Endothelial cell of umbilical vein (primary cell): Measurements from ENCODE around the gene IPO9. TPM values are rescaled to one million over a fixed set of nuclear protein-coding genes. Genes with fewer than 3 reads are reported as not detected.

Experiments
- BruUV-seq: library from RNA; stranded (reverse); fragments of 400-500 nt; replicated peaks from 2 replicates; lab custom pipeline; 2021; lab: Mats Ljungman, UMichigan
- CTCF ChIA-PET: fragments of 300-600, 350-600 bp; sonication (Branson Sonifier 250); formaldehyde crosslinking; loops from one replicate; lab custom pipeline; 2021; ENCODE audit warnings: antibody characterized with exemption, inconsistent platforms; lab: Charles Lee
- POLR2A ChIA-PET: fragments of 300-600, 350-600 bp; sonication (Branson Sonifier 250); formaldehyde crosslinking; loops from one replicate; lab custom pipeline; 2021; ENCODE audit warnings: antibody characterized with exemption, inconsistent platforms; lab: Charles Lee
- DNase-seq: peaks from one replicate; pipeline ENCODE4 v3.0.0-alpha.2; 2011; ENCODE audit warnings: low read depth, low spot score
- FAIRE-seq: peaks from 2 replicates; lab custom pipeline; 2011; peaks lifted over from hg19 to GRCh38; lab: Jason Lieb, UNC
- H2AFZ ChIP-seq: 2 replicates; pipeline ENCODE4 v1.6.0; 2012; ENCODE audit warnings: low read depth, low read length, control low read depth, inconsistent platforms
- H3K27ac ChIP-seq: 2 replicates; pipeline ENCODE4 v1.5.1; 2011; ENCODE audit warnings: low read depth, mild to moderate bottlenecking, control low read depth, low read length, moderate library complexity; ENCODE audit not compliant: insufficient read depth
- H3K27me3 ChIP-seq, 2 experiments: 2 replicates each; pipeline versions ENCODE4 v1.6.0 to v1.6.1; 2011; ENCODE audit warnings: low read length in 2 of 2, mixed read lengths in 1 of 2; ENCODE audit not compliant: control insufficient read depth in 2 of 2, insufficient read depth in 2 of 2
- H3K36me3 ChIP-seq, 2 experiments: 2 replicates in 1 of 2; 3 replicates in 1 of 2; pipeline ENCODE4 v1.5.1; 2011; ENCODE audit warnings: low read length in 2 of 2, mild to moderate bottlenecking in 1 of 2, moderate library complexity in 1 of 2; ENCODE audit not compliant: control insufficient read depth in 2 of 2, insufficient read depth in 2 of 2; ENCODE audit errors: extremely low read depth in 1 of 2
- H3K4me1 ChIP-seq: 3 replicates; pipeline ENCODE4 v1.5.1; 2011; ENCODE audit warnings: mild to moderate bottlenecking, low read length; ENCODE audit not compliant: control insufficient read depth, insufficient read depth; ENCODE audit errors: extremely low read depth
- H3K4me2 ChIP-seq: 2 replicates; pipeline ENCODE4 v1.6.1; 2011; ENCODE audit warnings: low read length, control low read depth, mixed read lengths; ENCODE audit not compliant: insufficient read depth
- H3K4me3 ChIP-seq, 3 experiments: fragments of 200-600 bp in 1 of 3; sonication (generic), shearing (Covaris generic) in 1 of 3; replicated peaks in 1 of 3; 2 replicates each; pipeline ENCODE4 v1.5.1; 2011 to 2016; ENCODE audit warnings: control low read depth in 3 of 3, low read length in 3 of 3, mild to moderate bottlenecking in 2 of 3, inconsistent platforms in 1 of 3, low read depth in 1 of 3, moderate library complexity in 1 of 3; ENCODE audit not compliant: insufficient read depth in 1 of 3
- H3K79me2 ChIP-seq: 2 replicates; pipeline ENCODE4 v1.6.0; 2012; ENCODE audit warnings: low read length, inconsistent platforms; ENCODE audit not compliant: control insufficient read depth, insufficient read depth
- H3K9ac ChIP-seq: replicated peaks from 2 replicates; pipeline ENCODE3; 2011; ENCODE audit warnings: low read length, control low read depth; ENCODE audit not compliant: insufficient read depth; ENCODE audit errors: extremely low read depth
- H3K9me1 ChIP-seq: replicated peaks from 3 replicates; pipeline ENCODE4 v1.6.0; 2011; ENCODE audit warnings: mild to moderate bottlenecking, low read length; ENCODE audit not compliant: control insufficient read depth, insufficient read depth; ENCODE audit errors: extremely low read depth
- H3K9me3 ChIP-seq: replicated peaks from 2 replicates; pipeline ENCODE4 v1.5.1; 2012; ENCODE audit warnings: low read length, inconsistent platforms; ENCODE audit not compliant: control insufficient read depth, insufficient read depth
- H4K20me1 ChIP-seq: replicated peaks from 2 replicates; pipeline ENCODE3; 2011; ENCODE audit warnings: mild to moderate bottlenecking, low read length; ENCODE audit not compliant: control insufficient read depth, insufficient read depth; ENCODE audit errors: extremely low read depth
- CTCF ChIP-seq, 2 donors: IDR thresholded peaks; 1 replicate in 1 of 2; 2 replicates in 1 of 2; pipeline ENCODE4 v1.5.1; 2011; ENCODE audit warnings: low read length in 2 of 2, mild to moderate bottlenecking in 2 of 2, moderate library complexity in 2 of 2, control low read depth in 1 of 2, inconsistent platforms in 1 of 2, low read depth in 1 of 2; ENCODE audit not compliant: insufficient read depth in 1 of 2; ENCODE audit errors: extremely low read depth in 1 of 2
- EZH2 ChIP-seq: IDR thresholded peaks from 2 replicates; pipeline ENCODE4 v1.6.1; 2012; ENCODE audit warnings: borderline replicate concordance, low read depth, mild to moderate bottlenecking, moderate library complexity, low read length, inconsistent platforms; ENCODE audit not compliant: severe bottlenecking
- FOS ChIP-seq: IDR thresholded peaks from 2 replicates; pipeline ENCODE4 v1.6.1; 2011; ENCODE audit warnings: mild to moderate bottlenecking, low read length, moderate library complexity, borderline replicate concordance; ENCODE audit not compliant: insufficient read depth
- GATA2 ChIP-seq: IDR thresholded peaks from 2 replicates; pipeline ENCODE4 v1.7.0; 2011; ENCODE audit warnings: low read depth, mild to moderate bottlenecking, moderate library complexity, mixed read lengths, low read length; ENCODE audit not compliant: insufficient read length, insufficient read depth
- JUN ChIP-seq: IDR thresholded peaks from 2 replicates; pipeline ENCODE4 v1.6.1; 2011; ENCODE audit warnings: borderline replicate concordance, low read depth; ENCODE audit not compliant: insufficient read length, insufficient read depth
- MAX ChIP-seq: IDR thresholded peaks from 2 replicates; pipeline ENCODE4 v1.6.1; 2011; ENCODE audit not compliant: insufficient read depth, insufficient read length
- MYC ChIP-seq: IDR thresholded peaks from one replicate; pipeline ENCODE4 v1.6.1; 2011; ENCODE audit warnings: mild to moderate bottlenecking, low read depth, low read length
- POLR2A ChIP-seq: IDR thresholded peaks from 2 replicates; pipeline ENCODE4 v1.6.1; 2012; ENCODE audit warnings: low read depth, mild to moderate bottlenecking, control low read depth, low read length
- POLR2AphosphoS5 ChIP-seq: IDR thresholded peaks from 2 replicates; pipeline ENCODE4 v1.6.1; 2012; ENCODE audit warnings: low read depth, mild to moderate bottlenecking, control low read depth, low read length, moderate library complexity; ENCODE audit not compliant: insufficient read depth
- dilution Hi-C: fragments of 300-500 bp; cut with MboI; formaldehyde crosslinking; loops from one replicate; pipeline ENCODE4 v1.15.0; 2019; ENCODE audit warnings: low sequenced_read_pairs; ENCODE audit not compliant: extremely low pct_ligation_motif_present
- intact Hi-C: fragments of 100-400 bp; cut with micrococcal nuclease; formaldehyde crosslinking; loops from one replicate; pipeline ENCODE4 v1.10.0; 2022
- polyA plus RNA-seq, 4 experiments: library from polyadenylated mRNA; depleted of rRNA in 3 of 4; stranded (reverse) in 3 of 4; unstranded in 1 of 4; fragments of >200 nt; gene quantifications; 2 replicates each; pipeline versions ENCODE4 v1.2.1 to v1.2.3, GENCODE V29; 2011 to 2012; ENCODE audit warnings: missing spikeins in 1 of 4
- total RNA-seq: library from RNA; stranded (reverse); gene quantifications from 2 replicates; pipeline ENCODE4 v1.2.3, GENCODE V29; 2021

The IPO9 gene
- total and polyA plus RNA-seq, 2 donors (not counting 3 experiments of a cell fraction or from before 2014, with no cell fraction given): 53.4 to 104 TPM

- intact Hi-C loops: loop anchor here (2.0 kb wide), 1 partner anchor 144 kb away; no protein-coding TSS in a partner anchor
- no peaks in the 10 kb centered on the region for H3K9me3 ChIP-seq
- no peak overlapping the region for H3K27ac ChIP-seq
- peak overlapping the region; percentile 23 for H3K4me2 ChIP-seq
- no peak overlapping the region for H3K9ac ChIP-seq
- CTCF ChIA-PET: interaction anchor here (1.0 to 2.9 kb wide), 10 partner anchors 9 to 154 kb away, joined by 3 to 49 read pairs (median 8); partner anchors contain the start of gene RNPEP
- peak overlapping the region in 1 of 3 experiments; percentile 7 for H3K4me3 ChIP-seq
- BruUV-seq: no TSS peak
- no peak for DNase-seq
- H3K27me3 ChIP-seq: no peaks in the 10 kb centered on the region
- peaks cover 0 to 4% of the 10 kb centered on the region in 2 experiments for H3K36me3 ChIP-seq
- no peaks in the 10 kb centered on the region for H3K9me1 ChIP-seq
- H3K79me2 ChIP-seq: peaks cover 42% of the 10 kb centered on the region
- TF ChIP-seq CTCF (IDR thresholded peaks at IDR 0.05; ENCODE audit: extremely low read depth in 1 of 2, insufficient read depth in 1 of 2, low read depth in 1 of 2, low read length in 2 of 2): no peak
- TF ChIP-seq JUN: no peak
- no peak for TF ChIP-seq MAX
- no peak for TF ChIP-seq POLR2A
- no peak for TF ChIP-seq EZH2
- TF ChIP-seq FOS: no peak
- TF ChIP-seq POLR2AphosphoS5: no peak
- no peak for TF ChIP-seq GATA2
- TF ChIP-seq MYC: no peak
- POLR2A ChIA-PET: no interaction called here
- H3K4me1 ChIP-seq: peaks cover 14% of the 10 kb centered on the region
- no peak for FAIRE-seq
- H2AFZ ChIP-seq: no peak overlapping the region
- dilution Hi-C loops: no loop called here
- no peaks in the 10 kb centered on the region for H4K20me1 ChIP-seq
Observed at GRCh38 chr1:201828217-201828819, 639 bp upstream of the IPO9 start.
